GM12878 (cell line): Measurements from ENCODE around the gene ZDHHC19. TPM values are rescaled to one million over a fixed set of nuclear protein-coding genes. Genes with fewer than 3 reads are reported as not detected.

Experiments
- ATF2 ChIP-seq: IDR thresholded peaks from 2 replicates; pipeline ENCODE4 v1.6.1; 2012; ENCODE audit warnings: low read length, inconsistent platforms
- CHD2 ChIP-seq: IDR thresholded peaks from 2 replicates; pipeline ENCODE4 v1.6.1; 2011; ENCODE audit warnings: low read depth, low read length, improper control_type of control experiment, borderline replicate concordance
- ELK1 ChIP-seq: IDR thresholded peaks from 2 replicates; pipeline ENCODE4 v1.6.1; 2012; ENCODE audit warnings: low read depth, low read length, improper control_type of control experiment
- HDAC2 ChIP-seq: fragments of 200-600 bp; sonication (generic); IDR thresholded peaks from 2 replicates; pipeline ENCODE4 v1.6.1; 2017
- HDAC6 ChIP-seq: fragments of 200-600 bp; sonication (generic); IDR thresholded peaks from one replicate; pipeline ENCODE4 v1.8.0; 2017; ENCODE audit warnings: antibody characterized with exemption; ENCODE audit not compliant: unreplicated experiment
- KAT2A ChIP-seq: conservative IDR thresholded peaks from 2 replicates; pipeline ENCODE4 v1.6.1; 2011; ENCODE audit warnings: low read depth, low read length; ENCODE audit not compliant: control insufficient read depth
- LARP7 ChIP-seq: fragments of 450-650 bp; IDR thresholded peaks from 2 replicates; pipeline ENCODE4 v1.6.1; 2017; ENCODE audit warnings: mild to moderate bottlenecking
- MXI1 ChIP-seq: fragments of 150-350 bp; IDR thresholded peaks from 2 replicates; pipeline ENCODE4 v1.6.1; 2011; ENCODE audit warnings: low read depth, mild to moderate bottlenecking, inconsistent platforms, low read length, improper control_type of control experiment
- TCF7 ChIP-seq: IDR thresholded peaks from 2 replicates; pipeline ENCODE4 v1.6.1; 2014; ENCODE audit warnings: antibody characterized with exemption, borderline replicate concordance
- ZNF592 ChIP-seq: fragments of 450-650 bp; IDR thresholded peaks from 2 replicates; pipeline ENCODE4 v1.6.1; 2017; ENCODE audit warnings: mild to moderate bottlenecking, moderate library complexity
- ZNF622 ChIP-seq: fragments of 450-650 bp; IDR thresholded peaks from 2 replicates; pipeline ENCODE4 v1.6.1; 2017; ENCODE audit warnings: mild to moderate bottlenecking, inconsistent platforms
- polyA plus RNA-seq, 11 experiments: library from polyadenylated mRNA; depleted of rRNA in 4 of 11; unstranded in 6 of 11; stranded (reverse) in 5 of 11; fragments of >200 nt; fragmentation: Nextera tagmentation in 4 of 11; fragmentation: Illumina TruSeq in 1 of 11; extraction: Ambion mirVana in 4 of 11; extraction: Trizol in 1 of 11; gene quantifications; 1 replicate in 1 of 11; 2 replicates in 10 of 11; pipeline versions ENCODE4 v1.2.1 to v1.2.3, GENCODE V29; 2011 to 2016; ENCODE audit warnings: inconsistent platforms in 2 of 11, missing spikeins in 2 of 11, low read depth in 1 of 11
- total RNA-seq, 4 experiments: library from RNA; depleted of rRNA in 3 of 4; stranded (reverse); fragments of >200 nt in 3 of 4; fragmentation: Illumina TruSeq in 1 of 4; extraction: Trizol in 1 of 4; gene quantifications; 2 replicates each; pipeline versions ENCODE4 v1.2.1 to v1.2.3, GENCODE V29; 2013 to 2021

Gene ZDHHC19
- total and polyA plus RNA-seq, 10 of the 15 experiments (the other 5 are each of a cell fraction or from before 2014, with no cell fraction given): 0.26 TPM; not detected in 9

- no peak for TF ChIP-seq ZNF592
- no peak for TF ChIP-seq TCF7
- no peak for TF ChIP-seq MXI1
- TF ChIP-seq ATF2: no peak
- TF ChIP-seq HDAC6: no peak
- TF ChIP-seq HDAC2: no peak
- no peak for TF ChIP-seq LARP7
- TF ChIP-seq ELK1: no peak
- TF ChIP-seq ZNF622: no peak
- TF ChIP-seq KAT2A: no peak
- no peak for TF ChIP-seq CHD2
These were observed 13.7 kb downstream of the ZDHHC19 start (continued) for GRCh38 chr3:196197524-196197923.
